HG03521 (cell line): Measurements from ENCODE around the gene RBM24.

ENCODE experiments used
- ATAC-seq: cut with Tn5 transposase; IDR thresholded peaks from one replicate; pipeline ENCODE4 v1.9.1; 2021; ENCODE audit warnings: mild to moderate bottlenecking, moderate library complexity; ENCODE audit not compliant: unreplicated experiment

RBM24 gene

DNA sequence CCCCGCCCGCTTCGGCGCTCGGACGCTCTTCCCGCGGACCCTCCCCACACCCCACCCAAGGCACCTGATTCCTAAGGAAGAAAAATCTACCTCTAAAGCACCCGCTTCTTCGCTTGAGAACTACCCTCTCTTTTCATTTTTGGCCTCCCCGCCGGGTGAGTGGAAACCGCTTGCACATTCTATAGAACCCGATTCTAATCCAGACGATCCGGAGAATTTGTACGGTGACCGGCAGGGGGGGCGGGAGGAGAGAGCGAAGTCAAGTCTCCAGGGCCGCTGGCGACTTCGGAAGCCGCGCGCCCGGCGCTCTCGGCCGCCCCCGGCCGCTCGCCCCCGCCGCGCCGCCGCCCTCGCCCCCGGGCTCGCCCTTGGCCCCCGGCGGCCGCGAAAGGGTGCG is at the start of gene RBM24:
TSS of gene RBM24 (plus strand) at position 262 of the 397 bp plus-strand sequence. CDS start 221 bp downstream, outside the sequence.
- no peak for ATAC-seq

DNA sequence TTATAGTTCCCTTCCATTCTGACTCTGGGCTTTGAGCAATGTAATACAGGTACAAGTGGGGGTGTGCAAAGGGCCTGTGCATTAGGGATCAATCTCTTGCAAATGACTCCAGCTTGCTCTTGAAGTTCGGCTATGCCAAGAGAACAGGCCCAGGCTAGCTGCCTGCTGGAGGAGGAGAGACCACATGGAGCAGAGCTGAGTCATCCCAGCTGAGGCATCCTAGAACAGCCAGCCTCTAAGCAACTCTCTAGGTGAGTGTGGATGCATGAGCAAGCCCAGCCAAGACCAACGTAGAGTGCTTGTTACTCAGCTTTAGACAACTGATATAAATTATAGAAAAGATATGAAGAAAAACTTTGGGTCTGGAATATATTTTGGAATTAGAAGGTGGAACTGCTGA is 47.6 kb upstream of the RBM24 start:
- no peak for ATAC-seq

DNA sequence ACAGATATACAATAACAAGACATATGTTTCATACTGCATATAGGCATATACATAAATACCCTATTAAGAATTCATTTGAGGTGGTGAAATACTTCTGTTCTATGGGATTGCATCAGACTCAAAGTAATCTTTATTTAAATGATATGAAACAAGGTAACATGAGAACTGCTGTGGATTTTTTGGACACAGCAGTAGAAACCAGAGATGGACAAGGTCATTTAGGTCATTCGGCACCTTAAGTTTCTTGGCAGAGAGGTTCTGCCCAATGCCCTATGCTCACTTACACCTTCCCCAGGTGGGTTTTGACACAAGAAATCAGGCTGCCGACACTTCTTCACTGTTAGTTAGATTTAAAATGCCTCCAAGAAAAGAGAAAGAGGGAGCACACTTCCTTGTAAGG is 43.9 kb upstream of the RBM24 start:
- ATAC-seq = no peak

DNA sequence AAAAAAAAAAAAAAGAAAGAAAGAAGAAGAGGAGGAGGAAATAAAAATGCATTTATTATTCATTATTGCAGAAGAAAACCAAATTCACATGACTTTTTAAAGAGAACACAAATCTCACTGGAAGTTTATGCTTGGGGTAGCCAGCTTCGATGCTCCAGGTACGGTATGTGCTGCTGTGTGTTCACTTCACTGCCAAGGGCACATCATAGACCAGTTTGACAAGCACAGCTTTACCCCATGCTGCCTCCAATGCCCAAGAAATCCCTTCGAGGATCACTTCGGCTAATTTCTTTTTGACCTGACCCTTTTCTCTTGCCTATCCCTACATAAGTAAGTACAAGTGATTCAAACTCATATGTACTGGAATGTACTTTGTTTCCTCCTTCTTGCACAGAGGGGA is 41.9 kb upstream of the RBM24 start:
- ATAC-seq = no peak

DNA sequence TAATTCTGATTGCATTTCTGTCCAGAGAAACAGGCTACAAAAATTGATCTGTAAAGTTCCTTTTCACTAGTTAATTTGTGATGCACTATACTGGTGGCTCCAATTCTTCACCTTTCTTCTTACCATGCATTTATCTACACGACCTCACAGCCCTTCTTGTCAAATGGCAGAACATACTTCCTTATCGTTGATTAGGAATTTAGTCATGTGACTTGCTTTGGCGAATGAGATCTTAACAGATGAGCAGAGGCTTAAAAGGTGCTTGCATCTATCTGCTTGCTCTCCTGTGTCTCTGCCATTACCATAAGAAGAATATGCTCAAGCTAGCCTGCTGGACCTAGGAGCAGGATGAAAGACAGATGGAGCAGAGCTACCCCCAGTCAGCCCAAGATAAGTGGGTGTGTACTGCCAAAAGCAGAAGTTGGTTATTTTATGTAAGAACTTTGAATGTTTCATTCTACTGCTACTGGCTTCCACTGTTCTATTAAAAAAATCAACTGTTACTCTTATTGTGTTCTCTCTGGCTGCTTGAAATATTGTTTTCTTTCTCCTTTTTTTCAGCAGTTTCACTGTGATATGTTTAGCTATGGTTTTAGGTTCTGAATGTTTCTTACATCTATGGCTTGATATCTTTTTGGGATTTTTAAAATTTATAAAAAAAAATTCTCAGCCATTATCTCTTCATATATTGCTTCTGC is 40.2 kb upstream of the RBM24 start:
- no peak for ATAC-seq

DNA sequence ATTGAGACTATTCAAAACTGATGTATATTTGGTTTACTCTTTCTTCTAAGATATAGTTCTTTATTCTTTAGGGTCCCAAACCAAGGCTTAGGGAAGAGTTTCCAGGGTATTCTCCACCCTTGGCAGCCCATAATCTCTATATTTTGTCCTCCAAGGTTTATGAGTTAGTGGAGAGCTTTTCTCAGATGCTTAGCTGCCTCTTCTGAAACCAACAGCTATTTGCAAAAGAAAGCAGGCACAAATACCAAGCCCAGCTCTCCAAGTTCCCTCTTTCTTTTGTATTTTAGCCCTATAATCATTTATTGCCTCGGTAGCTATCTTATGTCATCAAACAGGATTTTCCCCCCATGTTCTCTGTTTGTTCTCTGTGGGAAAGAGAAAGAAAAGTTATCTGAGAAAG is 39.1 kb upstream of the RBM24 start:
- ATAC-seq = no peak

DNA sequence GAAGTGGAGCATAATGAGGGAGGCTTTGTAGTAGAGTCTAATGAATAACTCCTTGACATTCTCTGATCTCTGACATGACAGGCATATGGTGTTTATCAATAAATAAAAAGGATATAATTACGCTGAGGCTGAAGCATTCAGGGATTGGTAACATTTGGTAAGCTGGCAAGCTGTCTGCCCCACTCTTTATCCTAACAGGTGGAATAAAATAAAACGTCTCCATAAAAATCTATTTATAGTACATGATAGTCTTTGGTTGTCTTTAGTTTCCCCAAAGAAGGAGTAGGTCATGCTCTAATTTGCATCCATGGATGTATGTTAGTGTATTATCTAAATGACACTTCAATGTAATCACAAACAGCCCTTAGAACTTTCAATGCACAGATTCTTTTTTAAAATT is 30.9 kb upstream of the RBM24 start:
- no peak for ATAC-seq

DNA sequence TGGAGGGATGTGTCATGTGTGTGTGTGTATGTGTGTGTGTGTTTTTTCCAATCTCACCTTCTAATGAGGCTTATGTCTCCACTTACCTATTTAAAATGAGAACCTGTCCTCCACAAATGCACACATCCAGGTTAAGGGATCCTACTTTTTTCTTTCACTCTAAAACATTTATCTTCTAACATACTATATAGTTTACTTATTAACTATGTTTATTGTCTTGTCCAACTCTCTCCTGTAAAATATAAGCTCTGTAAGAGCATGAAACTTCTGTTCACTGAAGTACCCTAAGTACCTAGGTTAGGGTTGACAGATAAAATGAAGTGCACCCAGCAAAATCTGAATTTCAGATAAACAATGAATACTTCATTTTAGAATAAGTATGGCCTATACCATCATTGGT is 29.2 kb upstream of the RBM24 start:
- ATAC-seq = no peak

DNA sequence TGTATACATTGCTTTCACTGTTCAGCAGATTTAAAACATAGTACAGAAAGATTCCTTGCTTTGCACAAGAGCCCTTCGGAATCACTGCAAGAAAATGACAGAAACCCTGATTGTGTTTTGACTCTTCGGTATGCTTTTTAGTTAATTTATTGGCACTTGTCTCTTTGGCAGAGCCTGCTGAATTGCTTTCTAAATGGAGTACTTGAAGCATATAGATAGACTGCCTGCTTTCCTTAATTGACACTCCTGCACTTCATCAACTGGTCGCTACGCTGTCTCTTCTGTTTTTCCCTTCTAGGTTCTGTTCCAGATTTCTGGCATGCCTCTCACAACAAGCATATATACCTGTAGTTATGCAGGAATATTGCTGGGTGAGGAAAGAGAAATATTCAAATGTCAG is 22.4 kb upstream of the RBM24 start:
- ATAC-seq = no peak

DNA sequence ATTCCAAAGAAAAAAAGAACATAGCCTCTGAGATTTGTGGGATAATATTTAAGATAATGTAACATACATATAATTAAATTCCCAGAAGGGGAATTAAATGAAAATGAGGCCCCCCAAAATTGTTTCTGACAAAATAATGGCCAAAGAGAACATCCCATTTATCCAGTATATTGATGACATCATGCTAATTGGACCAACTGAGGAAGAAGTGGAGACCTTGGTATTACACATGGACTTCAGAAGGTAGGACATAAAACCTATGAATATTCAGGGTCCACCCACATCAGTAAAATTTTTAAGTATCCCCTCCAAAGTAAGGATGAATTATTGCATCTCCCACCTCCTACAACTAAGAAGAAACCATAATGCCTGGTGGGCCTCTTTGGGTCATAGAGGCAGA is 15.6 kb upstream of the RBM24 start:
- no peak for ATAC-seq

DNA sequence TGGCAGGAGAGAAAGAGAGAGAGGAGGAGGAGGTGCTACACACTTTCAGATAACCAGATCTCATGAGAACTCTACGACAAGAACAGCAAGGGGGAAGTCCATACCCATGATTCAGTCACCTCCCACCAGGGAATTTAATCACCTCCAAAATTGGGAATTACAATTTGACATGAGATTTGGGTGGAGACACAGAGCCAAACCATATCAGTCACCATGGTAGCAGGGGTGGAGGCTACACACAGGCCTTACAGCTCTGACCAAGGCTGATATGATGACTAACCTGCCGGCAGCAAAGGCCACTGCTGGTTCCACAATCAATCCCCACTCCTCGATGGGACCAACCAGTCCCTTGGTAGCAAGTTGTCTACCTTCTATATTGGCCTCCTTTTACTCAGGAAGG is 13.6 kb upstream of the RBM24 start:
- no peak for ATAC-seq

DNA sequence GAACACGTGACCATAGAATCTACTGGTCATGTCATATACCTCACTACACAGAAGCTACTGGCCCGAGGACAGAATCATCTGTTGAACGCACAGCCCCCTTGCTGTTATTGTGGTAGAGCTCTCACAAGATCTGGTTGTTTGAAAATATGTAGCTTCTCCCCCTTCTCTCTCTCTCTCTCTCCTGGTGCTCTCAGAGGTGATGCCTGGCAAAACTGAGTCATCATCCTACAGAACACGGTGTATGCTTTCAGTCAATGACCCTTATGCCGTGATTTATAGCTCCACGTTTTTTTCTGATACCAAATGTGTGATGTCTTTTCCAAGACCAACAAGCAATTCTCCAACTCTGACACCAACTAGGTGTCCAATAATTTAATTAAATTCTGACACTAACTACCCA is 13.0 kb upstream of the RBM24 start:
- no peak for ATAC-seq

DNA sequence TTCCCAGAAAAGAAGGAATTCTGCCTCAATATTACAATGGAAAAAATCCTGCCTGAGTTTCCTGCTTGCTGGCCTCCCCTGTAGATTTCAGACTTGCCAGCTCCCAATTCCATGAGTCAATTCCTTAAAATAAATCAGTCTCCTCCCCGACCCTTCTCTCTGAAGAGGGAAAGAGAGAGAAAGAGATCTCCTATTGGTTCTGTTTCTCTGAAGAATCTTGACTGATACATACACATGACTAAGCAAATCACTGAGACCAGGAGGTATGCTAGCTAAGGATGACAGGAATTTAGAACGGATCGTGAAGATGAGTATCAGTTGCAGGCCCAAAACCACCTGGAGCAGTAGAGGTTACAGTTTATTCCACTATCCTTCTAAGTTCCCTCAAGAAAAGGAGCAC is 11.3 kb upstream of the RBM24 start:
- no peak for ATAC-seq

DNA sequence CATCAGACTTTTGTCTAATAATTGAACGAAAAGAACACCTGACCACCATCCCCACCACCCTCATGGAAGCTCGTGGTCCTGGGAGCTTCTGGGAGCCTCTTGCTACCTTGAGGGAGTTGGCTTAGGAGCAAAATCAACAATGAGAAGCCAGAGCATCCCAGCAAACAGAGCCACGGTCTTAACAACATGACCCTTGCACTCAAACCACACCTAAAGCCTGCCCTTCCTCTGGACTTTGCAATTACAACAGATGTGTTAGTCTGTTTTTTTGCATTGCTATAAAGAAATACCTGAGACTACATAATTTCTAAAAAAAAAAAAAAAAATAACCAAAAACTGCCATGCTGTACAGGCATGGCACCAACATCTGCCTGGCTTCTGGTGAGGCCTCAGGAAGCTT is 9.5 kb upstream of the RBM24 start:
- ATAC-seq = no peak

DNA sequence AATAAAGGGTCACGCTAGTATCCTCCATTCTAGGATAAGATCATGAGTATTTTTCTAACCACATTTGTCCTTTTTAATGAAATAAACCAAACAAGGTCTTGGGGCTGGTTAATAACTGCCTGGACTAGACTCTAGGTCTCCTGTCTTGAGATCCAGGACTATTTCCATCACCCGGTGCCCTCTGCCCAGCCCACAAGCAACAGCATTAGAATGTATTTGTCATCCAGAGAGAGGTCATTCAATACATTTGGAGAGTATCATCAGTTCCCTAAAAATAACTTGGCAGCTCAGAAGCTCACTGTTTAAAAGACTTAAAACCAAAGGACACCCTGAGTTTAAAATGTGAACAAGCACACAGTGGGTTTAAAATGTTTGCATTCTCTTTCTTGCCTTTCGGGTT is 4.4 kb upstream of the RBM24 start:
- ATAC-seq = no peak

DNA sequence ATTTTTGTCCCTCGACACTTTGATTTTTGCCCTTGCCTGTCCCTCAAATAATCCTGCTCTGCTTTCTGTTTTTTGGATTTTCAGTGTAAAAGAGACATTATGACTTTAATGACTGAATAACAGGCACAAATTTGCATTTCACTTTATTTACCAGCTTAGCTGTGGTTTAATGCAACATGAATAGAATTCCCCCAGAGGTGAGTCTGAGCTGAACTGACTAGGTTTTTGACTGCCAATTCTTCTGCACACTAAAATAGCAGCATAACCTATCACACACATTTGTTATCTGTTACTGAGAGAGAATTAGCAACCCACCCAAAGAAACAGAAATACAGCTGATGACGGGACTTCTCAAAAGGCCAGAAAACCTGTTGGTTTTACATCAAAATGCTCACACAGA is 3.9 kb upstream of the RBM24 start:
- no peak for ATAC-seq

DNA sequence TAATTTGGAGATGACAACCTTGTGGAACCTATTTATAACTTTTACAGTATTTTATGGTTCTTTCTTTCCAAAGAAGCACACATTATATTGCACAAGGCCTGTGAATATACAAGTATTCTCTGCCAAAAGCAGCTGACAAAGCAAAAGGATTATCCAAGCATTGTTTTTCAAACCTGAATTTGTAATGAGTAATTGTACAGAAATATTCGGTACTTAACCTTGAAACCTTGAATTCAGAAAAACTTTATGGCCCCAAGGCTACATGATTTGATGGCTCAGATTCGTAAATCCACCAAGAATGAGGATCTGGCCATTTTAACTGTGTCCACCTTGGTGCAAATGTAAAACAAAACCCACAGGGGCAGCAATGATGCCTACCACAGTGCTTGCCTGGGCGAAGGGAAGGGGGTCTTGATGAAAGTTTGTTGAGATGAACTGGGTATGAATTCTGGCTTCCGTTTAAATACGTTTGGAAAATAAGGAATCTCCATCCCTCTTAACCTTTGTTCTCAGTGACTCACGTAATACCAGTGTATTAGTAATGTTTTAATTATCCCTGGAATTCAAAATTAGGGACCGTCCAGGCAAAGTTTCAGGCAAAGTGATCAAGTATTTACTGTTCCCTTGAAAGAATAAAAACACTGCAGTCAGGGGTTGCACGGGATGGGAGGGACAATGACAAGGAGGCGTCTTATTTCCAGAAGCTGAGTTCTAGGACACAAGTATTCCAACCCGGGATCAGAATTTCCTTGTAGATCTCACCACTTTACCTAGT is 2.7 kb upstream of the RBM24 start:
- no peak for ATAC-seq

DNA sequence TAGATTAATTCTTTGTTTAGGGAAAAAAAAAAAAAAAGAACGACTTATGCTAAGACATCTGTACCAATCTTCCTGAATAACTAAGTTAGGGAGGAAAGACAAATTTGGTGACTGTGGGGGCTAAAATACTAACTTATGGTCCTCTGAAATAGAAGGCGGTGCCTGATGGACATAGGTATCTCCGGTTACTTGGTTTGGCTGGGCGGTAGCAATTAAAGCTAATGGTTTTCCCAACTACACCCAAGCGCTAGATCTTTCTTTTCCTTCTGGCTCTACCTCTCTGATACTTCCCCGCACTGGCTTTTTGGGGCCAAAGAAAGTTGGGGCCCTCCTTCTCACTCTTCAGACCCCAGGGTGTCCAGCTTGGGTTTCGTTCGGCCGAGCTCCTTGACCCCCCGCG is 1.0 kb upstream of the RBM24 start:
- no peak for ATAC-seq

DNA sequence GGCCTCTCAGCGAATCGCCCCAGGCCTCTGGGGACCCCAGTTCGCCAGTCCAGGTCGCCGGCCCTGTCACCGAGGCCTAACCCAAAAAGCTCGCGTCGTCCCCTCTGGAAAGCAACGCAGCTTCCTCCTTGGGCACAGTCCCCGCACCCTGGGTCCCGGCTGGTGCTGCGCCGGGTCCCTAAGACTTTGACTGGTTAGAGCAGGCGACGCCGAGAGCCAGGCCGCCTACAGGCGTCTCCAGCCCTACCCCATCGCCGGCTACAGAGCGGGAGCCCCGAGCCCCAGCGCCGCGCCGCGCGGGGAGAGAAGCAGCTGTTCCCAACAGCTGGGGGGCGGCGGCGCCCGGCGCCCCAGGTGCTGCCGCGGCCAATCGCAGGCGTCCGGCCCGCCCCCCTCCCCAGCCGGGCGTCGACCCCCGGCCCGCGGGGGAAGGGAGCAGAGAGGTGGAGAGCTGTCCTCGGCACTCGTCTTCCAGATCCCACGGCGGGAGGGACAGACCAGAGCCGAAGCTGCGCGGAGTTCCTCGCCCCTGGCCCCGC is 540 bp upstream of the RBM24 start:
- ATAC-seq = no peak

DNA sequence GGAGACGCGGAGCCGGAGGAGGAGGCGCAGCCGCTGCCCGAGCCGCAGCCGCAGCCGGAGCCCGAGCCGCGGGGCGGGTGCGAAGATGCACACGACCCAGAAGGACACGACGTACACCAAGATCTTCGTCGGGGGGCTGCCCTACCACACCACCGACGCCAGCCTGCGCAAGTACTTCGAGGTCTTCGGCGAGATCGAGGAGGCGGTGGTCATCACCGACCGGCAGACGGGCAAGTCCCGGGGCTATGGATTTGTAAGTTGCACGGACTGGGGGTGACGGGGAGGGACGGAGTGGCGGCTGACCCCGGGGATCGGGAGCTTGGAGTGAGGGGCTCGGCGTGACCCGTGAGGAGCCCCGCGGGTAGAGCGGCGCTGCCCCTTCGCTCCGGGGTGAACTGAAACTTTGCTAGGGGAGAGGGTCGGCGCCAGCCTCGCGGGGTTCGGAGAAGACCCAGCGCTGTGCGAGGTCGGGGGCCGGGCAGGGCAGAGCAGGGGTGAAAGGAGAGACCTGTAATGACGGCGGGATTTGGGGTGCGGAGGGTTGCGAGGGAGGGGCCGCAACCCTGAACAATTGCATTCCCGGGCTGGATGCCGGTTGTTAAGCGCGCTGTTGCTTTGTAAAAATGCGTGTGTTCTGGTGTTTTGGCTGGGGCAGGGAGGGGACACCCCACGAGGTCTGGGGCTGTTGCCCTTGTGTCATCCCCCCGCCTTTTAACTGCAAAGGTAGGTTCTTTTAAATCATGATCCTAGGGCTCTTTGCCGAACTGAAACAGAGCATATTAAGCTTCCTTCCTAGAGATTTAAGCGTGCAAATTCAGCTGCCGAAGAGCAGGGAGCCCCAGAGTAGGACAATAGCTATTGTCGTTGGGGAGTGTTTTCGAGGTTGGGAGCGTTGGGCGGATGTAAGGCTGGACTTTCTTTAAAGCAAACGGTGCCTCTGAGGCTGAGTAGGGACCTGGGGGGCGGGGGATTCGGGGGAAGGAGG is 628 bp downstream of the RBM24 start:
- ATAC-seq = no peak

DNA sequence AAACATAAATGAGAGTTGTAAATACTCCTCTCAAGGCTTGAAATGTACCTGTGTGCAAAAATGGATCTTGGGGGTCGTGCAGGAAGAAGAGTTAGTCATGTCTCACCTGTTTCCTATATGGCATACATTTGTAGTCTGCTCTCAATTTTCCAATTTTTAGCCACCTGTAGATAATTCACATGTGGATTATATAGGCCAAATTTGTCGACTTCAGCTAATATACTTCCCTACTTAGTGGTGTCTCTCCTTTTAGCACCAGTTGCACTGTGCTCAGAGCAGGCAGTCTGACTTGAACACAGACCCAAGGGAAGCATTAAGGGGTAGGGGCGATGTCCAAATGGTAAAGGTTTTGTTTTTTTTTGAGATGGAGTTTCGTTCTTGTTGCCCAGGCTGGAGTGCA is 1.9 kb downstream of the RBM24 start:
- ATAC-seq = no peak
